Stimulated activated CD4-positive, alpha-beta T cell treated with anti-CD3 and anti-CD28 coated beads, Interleukin-15, amount 100 ng/mL, for 1 hour (primary cell): ENCODE data around the gene MEGF6.

Experiments
- DNase-seq, 2 donors: peaks; one replicate each; pipeline ENCODE4 v3.0.0-alpha.2; 2020; ENCODE audit warnings: low read depth in 1 of 2, low spot score in 1 of 2

The MEGF6 gene

DNA sequence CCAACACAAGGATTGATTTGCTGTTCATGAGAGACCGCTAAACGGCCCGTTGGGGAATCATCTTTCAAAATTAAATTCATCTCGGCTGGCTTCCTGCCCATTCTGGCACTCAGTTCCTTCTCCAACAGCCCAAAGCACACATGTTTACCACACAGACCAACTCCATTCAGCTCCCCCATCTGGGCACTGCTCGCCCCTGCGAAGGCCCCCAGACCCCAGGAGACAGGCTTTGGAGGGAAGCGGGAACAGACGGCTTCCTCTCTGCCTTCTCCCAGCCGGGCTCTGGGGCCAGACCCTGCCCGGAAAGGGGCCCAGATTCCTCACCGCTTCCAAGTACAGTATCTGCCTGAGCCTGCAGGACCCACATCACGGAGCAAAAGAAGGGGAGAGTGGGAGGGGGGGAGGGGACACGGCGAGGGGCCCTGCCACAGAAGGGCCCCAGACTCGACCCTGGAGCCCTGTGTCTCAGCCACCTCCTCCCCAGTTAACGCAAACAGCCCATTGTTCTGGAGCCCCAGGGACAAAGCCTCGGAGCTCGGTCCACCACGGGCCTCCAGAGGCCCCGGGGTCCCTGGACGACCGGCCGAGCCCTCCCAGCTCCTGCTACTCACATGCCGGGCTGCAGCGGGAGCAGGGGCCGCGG lies 660 bp downstream of the MEGF6 start:
- DNase-seq: no peak

DNA sequence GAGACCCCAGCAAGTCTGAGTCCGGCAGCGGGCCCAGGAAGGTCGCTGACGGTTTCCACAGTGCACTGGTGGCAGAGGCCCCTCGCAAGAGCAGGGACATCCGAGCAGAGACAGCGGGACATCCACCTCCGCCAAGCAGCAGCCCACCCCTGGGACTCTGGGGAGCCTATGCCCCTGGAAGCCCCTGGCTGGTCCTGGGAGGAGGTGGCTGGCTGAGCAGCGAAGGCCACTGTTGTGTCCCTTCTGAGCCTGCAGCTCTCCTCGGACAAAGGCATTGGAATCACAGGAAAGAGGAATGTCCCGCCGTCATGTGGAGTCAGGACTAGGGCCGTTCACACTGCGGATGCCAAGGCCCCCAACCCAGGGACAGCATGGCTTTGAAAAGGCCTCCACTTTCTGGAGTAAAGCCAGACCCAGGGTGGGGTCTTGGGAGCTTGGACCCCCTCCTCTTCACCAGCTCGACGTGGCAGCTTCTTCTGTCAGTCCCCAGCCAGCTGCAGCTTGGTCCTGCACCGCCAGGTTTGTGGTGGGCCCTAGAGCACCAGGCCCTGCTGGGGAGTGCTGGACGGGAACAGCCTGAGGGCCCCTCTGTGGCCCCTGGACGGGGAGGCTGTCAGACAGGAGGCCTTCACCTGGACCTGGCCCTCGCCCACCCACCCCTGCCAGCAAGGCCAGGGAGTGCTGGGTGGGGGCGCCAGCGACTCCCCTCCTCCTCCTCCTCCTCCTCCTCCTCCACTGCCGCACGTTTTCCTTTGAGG lies 1.4 kb downstream of the MEGF6 start:
- no peak for DNase-seq

GRCh38 chr1:3609016-3609768 lies 2.1 kb downstream of the MEGF6 start:
- DNase-seq: no peak

GRCh38 chr1:3608154-3608553 lies 3.2 kb downstream of the MEGF6 start:
- DNase-seq: no peak

- DNase-seq: no peak
These were observed 3.6 kb downstream of the MEGF6 start for GRCh38 chr1:3607703-3608065.

GRCh38 chr1:3606779-3607702 lies 4.3 kb downstream of the MEGF6 start:
- no peak for DNase-seq

GRCh38 chr1:3604997-3605823 lies 6.1 kb downstream of the MEGF6 start:
- no peak for DNase-seq

- DNase-seq: no peak
These were observed 6.8 kb downstream of the MEGF6 start for GRCh38 chr1:3604468-3604974.

- DNase-seq: no peak
These were observed 7.5 kb downstream of the MEGF6 start for GRCh38 chr1:3603571-3604467.

- DNase-seq: no peak
These were observed 8.2 kb downstream of the MEGF6 start for GRCh38 chr1:3603156-3603555.

GRCh38 chr1:3602375-3602774 lies 8.9 kb downstream of the MEGF6 start:
- no peak for DNase-seq

DNA sequence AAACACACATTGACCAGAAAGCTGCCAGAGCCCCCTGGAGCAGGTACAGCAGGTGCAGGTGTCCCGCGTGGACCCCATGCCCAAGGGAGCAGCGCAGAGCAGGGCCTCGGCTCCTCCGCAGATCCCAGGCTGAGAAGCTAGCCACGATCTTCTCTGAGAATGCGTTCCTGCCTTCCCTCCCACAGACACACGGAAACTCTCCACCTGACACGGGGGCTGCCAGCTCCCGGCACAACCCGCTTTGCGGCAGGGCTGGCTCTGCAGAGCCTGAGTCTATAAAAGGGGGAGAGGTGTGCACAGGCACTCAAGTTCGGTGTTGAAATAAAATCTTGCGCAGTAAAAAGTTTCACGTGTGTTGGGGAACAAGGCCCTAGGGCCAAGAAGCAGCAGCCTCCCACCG lies 9.6 kb downstream of the MEGF6 start:
- no peak for DNase-seq

- DNase-seq: no peak
These were observed 11.0 kb downstream of the MEGF6 start for GRCh38 chr1:3600354-3600753.

DNA sequence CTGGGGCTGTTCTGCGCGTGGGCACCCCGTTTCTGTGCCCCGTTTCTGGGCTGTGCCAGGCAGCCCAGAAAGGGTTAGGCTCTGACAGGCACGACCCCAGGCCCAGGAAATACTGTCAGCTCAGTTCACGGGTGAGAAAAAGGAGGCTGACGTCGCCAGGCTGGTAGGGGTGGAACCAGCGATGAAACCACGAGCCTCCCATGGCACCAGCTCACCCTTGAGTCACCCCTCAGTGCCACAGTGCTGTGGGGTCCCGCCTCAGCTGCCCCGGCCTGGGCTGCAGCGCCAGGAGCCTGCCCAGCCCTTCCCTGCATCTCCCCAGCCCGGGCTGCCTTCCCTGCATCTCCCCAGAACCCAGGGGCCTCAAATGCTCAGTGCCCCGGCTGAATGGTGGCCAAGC lies 11.5 kb downstream of the MEGF6 start:
- no peak for DNase-seq

- no peak for DNase-seq
These were observed 12.0 kb downstream of the MEGF6 start for GRCh38 chr1:3599286-3599811.

GRCh38 chr1:3598522-3599285 lies 12.6 kb downstream of the MEGF6 start:
- DNase-seq: no peak

DNA sequence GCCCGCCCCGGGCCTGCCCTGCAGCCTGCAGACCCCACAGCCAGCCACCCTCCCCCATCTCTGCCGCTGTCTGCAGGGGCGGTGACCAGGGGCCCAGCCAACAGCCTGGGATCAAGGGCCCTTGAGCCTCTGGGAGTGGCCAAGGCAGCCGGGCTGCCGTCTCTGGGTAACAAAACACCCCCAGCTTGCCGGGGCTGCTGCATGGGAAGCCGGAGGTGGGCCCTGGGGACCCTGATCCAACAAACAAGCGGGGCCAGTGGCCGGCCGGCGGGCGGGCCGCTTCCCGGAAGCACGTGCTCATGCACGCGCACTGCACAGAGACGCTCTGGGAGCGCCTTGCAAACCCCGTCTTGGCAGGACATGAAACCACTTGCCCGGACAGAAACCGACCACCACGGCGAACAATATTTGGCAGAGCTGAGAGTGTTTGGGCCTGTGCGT lies 13.2 kb downstream of the MEGF6 start:
- DNase-seq: no peak

- no peak for DNase-seq
These were observed 13.7 kb downstream of the MEGF6 start for GRCh38 chr1:3597599-3597964.
